ENCODE data around the gene CDH15. TPM values are rescaled to one million over a fixed set of nuclear protein-coding genes. Genes with fewer than 3 reads are reported as not detected.

The CDH15 gene
- total and polyA plus RNA-seq, 4 donors = 0.09 to 2.1 (median 1.3) TPM

GRCh38 chr16:89168381-89169189 lies 3.0 kb upstream of the CDH15 start:
- Histone ChIP-seq H3K27ac (ENCODE audit: low read depth in 1 of 2, low read length in 1 of 2) (no peak overlapping the region), H3K9ac (ENCODE audit: insufficient read depth in 1 of 2, low read length in 2 of 2) (no peak overlapping the region), H3K4me3 (no peak overlapping the region), H3K4me1 (ENCODE audit: control insufficient read depth in 5 of 5, insufficient read depth in 5 of 5, low read length in 5 of 5) (peaks cover 0 to 35% (median 12%) of the 10 kb centered on the region in 5 donors), H3K36me3 (ENCODE audit: control insufficient read depth in 4 of 4, insufficient read depth in 4 of 4, low read length in 4 of 4) (no peaks in the 10 kb centered on the region), H3K27me3 (ENCODE audit: control insufficient read depth in 3 of 3, insufficient read depth in 3 of 3, low read length in 2 of 3) (peaks cover 0 to 6% (median 2%) of the 10 kb centered on the region in 3 donors), H3K9me3 (ENCODE audit: control insufficient read depth in 4 of 4, insufficient read depth in 3 of 4, low read length in 3 of 4) (no peaks in the 10 kb centered on the region)
- DNase-seq (no peak), ATAC-seq (ENCODE audit: insufficient read depth, low FRiP score) (no peak)
- 66 to 81% methylated on average over 23 of the region's 23 CpGs for WGBS, 2 donors
- no peak for TF ChIP-seq CTCF (IDR thresholded peaks at IDR 0.05; ENCODE audit: control extremely low read depth, extremely low read depth)

- DNase-seq (no peak), ATAC-seq (ENCODE audit: insufficient read depth, low FRiP score) (no peak)
- H3K27me3 ChIP-seq (ENCODE audit: control insufficient read depth in 3 of 3, insufficient read depth in 3 of 3, low read length in 2 of 3) = peaks cover 0 to 6% (median 2%) of the 10 kb centered on the region in 3 donors
- H3K4me3 ChIP-seq = no peak overlapping the region
- H3K36me3 ChIP-seq (ENCODE audit: control insufficient read depth in 4 of 4, insufficient read depth in 4 of 4, low read length in 4 of 4) = no peaks in the 10 kb centered on the region
- H3K27ac ChIP-seq (ENCODE audit: low read depth in 1 of 2, low read length in 1 of 2) = no peak overlapping the region
- H3K9me3 ChIP-seq (ENCODE audit: control insufficient read depth in 4 of 4, insufficient read depth in 3 of 4, low read length in 3 of 4) = no peaks in the 10 kb centered on the region
- WGBS, 2 donors = 77 to 80% methylated on average over 14 of the region's 14 CpGs
- no peak overlapping the region for H3K9ac ChIP-seq (ENCODE audit: insufficient read depth in 1 of 2, low read length in 2 of 2)
- peaks cover 0 to 38% (median 14%) of the 10 kb centered on the region in 5 donors for H3K4me1 ChIP-seq (ENCODE audit: control insufficient read depth in 5 of 5, insufficient read depth in 5 of 5, low read length in 5 of 5)
- no peak for TF ChIP-seq CTCF (IDR thresholded peaks at IDR 0.05; ENCODE audit: control extremely low read depth, extremely low read depth)
Measured at GRCh38 chr16:89169778-89170177, 1.8 kb upstream of the CDH15 start.

- TF ChIP-seq CTCF (IDR thresholded peaks at IDR 0.05; ENCODE audit: control extremely low read depth, extremely low read depth) = no peak
- Histone ChIP-seq H3K4me3 (no peak overlapping the region), H3K9ac (ENCODE audit: insufficient read depth in 1 of 2, low read length in 2 of 2) (no peak overlapping the region), H3K27ac (ENCODE audit: low read depth in 1 of 2, low read length in 1 of 2) (no peak overlapping the region), H3K27me3 (ENCODE audit: control insufficient read depth in 3 of 3, insufficient read depth in 3 of 3, low read length in 2 of 3) (peaks cover 0 to 6% (median 2%) of the 10 kb centered on the region in 3 donors), H3K4me1 (ENCODE audit: control insufficient read depth in 5 of 5, insufficient read depth in 5 of 5, low read length in 5 of 5) (peaks cover 0 to 42% (median 16%) of the 10 kb centered on the region in 5 donors), H3K9me3 (ENCODE audit: control insufficient read depth in 4 of 4, insufficient read depth in 3 of 4, low read length in 3 of 4) (no peaks in the 10 kb centered on the region), H3K36me3 (ENCODE audit: control insufficient read depth in 4 of 4, insufficient read depth in 4 of 4, low read length in 4 of 4) (no peaks in the 10 kb centered on the region)
- 11 to 14% methylated on average over 28 to 34 of the region's 34 CpGs for WGBS, 2 donors
- no peak for ATAC-seq (ENCODE audit: insufficient read depth, low FRiP score)
- no peak for DNase-seq
Measured at GRCh38 chr16:89170346-89171215, 967 bp upstream of the CDH15 start.
